HL-60 (cell line): ENCODE data around the gene SAFB.

Experiments used
- DNase-seq, 2 experiments: peaks; one replicate each; pipeline ENCODE4 v3.0.0-alpha.2; 2010 to 2020; ENCODE audit warnings: low read depth in 1 of 2, low spot score in 1 of 2
- H3K27ac ChIP-seq: fragments of 250-450 bp; sonication (Bioruptor Pico); replicated peaks from 2 replicates; pipeline ENCODE4 v1.5.1; 2020; ENCODE audit warnings: mild to moderate bottlenecking, moderate library complexity
- H3K27me3 ChIP-seq: fragments of 250-450 bp; sonication (Bioruptor Pico); 2 replicates; pipeline ENCODE4 v1.5.1; 2021; ENCODE audit warnings: mild to moderate bottlenecking, moderate library complexity; ENCODE audit not compliant: insufficient read depth, poor library complexity, severe bottlenecking
- H3K4me3 ChIP-seq: replicated peaks from 2 replicates; pipeline ENCODE4 v1.5.1; 2011; ENCODE audit warnings: mild to moderate bottlenecking, control low read depth, low read length; ENCODE audit not compliant: insufficient read depth
- GABPA ChIP-seq: IDR thresholded peaks from 2 replicates; pipeline ENCODE4 v1.6.1; 2012; ENCODE audit warnings: low read depth
- POLR2AphosphoS5 ChIP-seq: IDR thresholded peaks from 2 replicates; pipeline ENCODE4 v1.6.1; 2012; ENCODE audit warnings: low read depth
- SPI1 ChIP-seq: IDR thresholded peaks from 2 replicates; pipeline ENCODE4 v1.6.1; 2012; ENCODE audit warnings: low read depth, mild to moderate bottlenecking, borderline replicate concordance
- TF ChIP-seq, protein P1 (sequence below): IDR thresholded peaks from one replicate; pipeline ENCODE4 v1.5.1; 2011; ENCODE audit warnings: low read length, control low read depth, inconsistent platforms; ENCODE audit not compliant: insufficient read depth
- TF ChIP-seq, protein P2 (sequence below): IDR thresholded peaks from 2 replicates; pipeline ENCODE4 v1.6.1; 2012; ENCODE audit warnings: low read depth; ENCODE audit not compliant: insufficient replicate concordance

Gene SAFB

DNA sequence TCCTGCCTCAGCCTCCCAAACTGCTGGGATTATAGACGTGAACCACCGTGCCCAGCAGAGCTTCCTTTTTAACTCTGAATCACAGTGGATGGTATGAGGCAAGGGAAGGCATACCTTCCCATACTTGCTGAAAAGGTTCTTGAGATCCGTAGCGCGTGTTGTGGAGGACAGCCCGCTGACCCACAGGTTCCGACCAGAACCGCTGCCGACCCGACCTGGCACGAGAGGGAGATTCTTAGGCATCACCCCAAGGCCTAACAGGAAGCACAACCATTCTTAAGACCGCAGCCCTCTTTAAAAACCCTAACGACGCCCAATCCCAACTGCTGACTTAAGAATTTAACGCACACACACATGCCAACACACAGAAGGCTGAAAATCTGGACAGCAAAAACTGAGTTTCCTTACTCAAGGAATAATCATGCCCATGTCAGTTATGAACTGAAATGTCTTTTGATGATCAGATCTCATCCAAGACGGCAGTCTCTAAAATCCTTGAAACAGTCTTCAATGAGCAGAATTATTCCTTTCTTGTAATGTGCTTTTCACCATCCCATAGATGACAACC lies 12.9 kb upstream of the SAFB start:
- H3K27me3 ChIP-seq: no peaks in the 10 kb centered on the region
- H3K27ac ChIP-seq: no peak overlapping the region
- TF ChIP-seq, protein P1, sequence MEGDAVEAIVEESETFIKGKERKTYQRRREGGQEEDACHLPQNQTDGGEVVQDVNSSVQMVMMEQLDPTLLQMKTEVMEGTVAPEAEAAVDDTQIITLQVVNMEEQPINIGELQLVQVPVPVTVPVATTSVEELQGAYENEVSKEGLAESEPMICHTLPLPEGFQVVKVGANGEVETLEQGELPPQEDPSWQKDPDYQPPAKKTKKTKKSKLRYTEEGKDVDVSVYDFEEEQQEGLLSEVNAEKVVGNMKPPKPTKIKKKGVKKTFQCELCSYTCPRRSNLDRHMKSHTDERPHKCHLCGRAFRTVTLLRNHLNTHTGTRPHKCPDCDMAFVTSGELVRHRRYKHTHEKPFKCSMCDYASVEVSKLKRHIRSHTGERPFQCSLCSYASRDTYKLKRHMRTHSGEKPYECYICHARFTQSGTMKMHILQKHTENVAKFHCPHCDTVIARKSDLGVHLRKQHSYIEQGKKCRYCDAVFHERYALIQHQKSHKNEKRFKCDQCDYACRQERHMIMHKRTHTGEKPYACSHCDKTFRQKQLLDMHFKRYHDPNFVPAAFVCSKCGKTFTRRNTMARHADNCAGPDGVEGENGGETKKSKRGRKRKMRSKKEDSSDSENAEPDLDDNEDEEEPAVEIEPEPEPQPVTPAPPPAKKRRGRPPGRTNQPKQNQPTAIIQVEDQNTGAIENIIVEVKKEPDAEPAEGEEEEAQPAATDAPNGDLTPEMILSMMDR: no peak
- TF ChIP-seq, protein P2, sequence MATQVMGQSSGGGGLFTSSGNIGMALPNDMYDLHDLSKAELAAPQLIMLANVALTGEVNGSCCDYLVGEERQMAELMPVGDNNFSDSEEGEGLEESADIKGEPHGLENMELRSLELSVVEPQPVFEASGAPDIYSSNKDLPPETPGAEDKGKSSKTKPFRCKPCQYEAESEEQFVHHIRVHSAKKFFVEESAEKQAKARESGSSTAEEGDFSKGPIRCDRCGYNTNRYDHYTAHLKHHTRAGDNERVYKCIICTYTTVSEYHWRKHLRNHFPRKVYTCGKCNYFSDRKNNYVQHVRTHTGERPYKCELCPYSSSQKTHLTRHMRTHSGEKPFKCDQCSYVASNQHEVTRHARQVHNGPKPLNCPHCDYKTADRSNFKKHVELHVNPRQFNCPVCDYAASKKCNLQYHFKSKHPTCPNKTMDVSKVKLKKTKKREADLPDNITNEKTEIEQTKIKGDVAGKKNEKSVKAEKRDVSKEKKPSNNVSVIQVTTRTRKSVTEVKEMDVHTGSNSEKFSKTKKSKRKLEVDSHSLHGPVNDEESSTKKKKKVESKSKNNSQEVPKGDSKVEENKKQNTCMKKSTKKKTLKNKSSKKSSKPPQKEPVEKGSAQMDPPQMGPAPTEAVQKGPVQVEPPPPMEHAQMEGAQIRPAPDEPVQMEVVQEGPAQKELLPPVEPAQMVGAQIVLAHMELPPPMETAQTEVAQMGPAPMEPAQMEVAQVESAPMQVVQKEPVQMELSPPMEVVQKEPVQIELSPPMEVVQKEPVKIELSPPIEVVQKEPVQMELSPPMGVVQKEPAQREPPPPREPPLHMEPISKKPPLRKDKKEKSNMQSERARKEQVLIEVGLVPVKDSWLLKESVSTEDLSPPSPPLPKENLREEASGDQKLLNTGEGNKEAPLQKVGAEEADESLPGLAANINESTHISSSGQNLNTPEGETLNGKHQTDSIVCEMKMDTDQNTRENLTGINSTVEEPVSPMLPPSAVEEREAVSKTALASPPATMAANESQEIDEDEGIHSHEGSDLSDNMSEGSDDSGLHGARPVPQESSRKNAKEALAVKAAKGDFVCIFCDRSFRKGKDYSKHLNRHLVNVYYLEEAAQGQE: no peak
- no peak for TF ChIP-seq GABPA
- no peak for TF ChIP-seq POLR2AphosphoS5
- no peak for TF ChIP-seq SPI1
- DNase-seq: no peak
- H3K4me3 ChIP-seq: no peak overlapping the region

DNA sequence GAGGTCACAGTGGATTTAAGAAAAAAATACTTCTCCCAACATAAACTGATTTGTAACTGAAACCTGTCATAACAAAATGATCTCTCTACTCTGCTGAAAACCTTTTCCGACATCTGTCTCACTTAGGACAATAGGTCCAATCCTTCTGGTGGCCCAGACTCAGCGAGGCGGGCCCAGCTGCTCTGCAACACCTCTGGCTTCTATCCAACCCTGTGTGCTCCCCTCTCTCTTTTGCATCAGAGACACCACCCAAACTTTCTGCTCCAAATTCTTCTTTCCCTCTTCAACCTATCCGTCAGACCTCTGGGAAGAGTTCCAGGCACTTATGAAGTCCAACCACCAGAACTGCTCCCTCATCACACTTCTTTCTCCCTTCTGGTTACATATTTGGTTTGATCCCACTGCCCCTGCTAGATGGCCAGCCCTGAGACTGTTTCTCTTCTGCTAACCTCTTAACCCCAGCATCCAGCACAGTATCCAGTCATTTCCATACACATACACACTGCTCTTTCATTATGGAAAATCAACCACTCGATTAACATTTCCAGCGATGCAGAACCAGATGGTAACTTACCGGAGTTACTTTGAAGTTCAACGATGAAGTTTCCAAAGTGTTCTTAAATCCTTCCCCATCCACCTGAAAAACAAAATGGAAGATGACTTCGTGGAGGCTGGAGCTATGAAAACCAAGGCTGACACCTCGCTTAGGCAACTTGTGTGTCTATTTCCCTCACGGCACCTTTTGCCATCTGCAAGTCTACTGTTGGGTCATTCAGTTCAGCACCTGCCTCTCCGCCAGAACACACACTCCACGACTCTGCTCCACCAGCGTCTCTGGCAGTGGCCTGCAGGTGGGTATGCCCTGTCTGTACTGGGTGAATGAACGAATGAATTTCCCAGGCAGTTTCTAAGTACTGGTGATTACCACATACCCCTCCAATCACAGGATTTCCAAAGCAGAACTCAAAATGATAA lies 9.7 kb upstream of the SAFB start:
- Histone ChIP-seq H3K27ac (no peak overlapping the region), H3K4me3 (no peak overlapping the region), H3K27me3 (no peaks in the 10 kb centered on the region)
- no peak for DNase-seq
- no peak for TF ChIP-seq SPI1
- TF ChIP-seq, protein P2: no peak

DNA sequence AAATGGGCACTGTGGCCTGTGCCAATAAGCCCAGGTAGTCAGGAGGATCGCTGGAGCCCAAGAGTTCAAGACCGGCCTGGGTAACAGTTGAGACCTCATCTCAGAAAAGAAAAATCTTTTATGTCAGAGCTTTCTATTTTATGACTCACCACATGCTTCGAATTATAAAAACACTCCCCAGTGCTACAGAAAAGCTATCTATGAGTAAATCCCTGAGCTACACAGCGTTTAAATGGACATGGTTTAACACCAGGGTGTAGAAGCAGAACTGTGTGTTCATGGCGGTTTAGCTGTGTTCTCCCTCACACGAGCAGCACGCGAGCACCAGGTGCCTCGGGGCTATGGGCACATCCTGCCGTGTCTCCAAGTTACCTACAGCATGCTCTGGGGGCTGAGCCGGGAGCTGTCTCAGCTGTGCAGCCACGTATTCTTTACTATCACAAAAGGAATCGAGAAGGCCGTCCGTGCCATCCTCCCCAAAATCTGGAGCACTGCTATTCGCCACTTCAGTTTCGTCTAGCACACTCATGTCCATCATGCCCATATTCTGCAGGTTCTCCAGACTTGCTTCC lies 7.0 kb upstream of the SAFB start:
- H3K4me3 ChIP-seq: no peak overlapping the region
- no peak for DNase-seq
- TF ChIP-seq, protein P1: no peak
- TF ChIP-seq GABPA (no peak), SPI1 (no peak), POLR2AphosphoS5 (no peak)
- TF ChIP-seq, protein P2: no peak
- H3K27ac ChIP-seq: no peak overlapping the region
- H3K27me3 ChIP-seq: no peaks in the 10 kb centered on the region
